HepG2 (cell line): ENCODE results near the gene TUBA4B. TPM values are rescaled to one million over a fixed set of nuclear protein-coding genes. Genes with fewer than 3 reads are reported as not detected.

Experiments
- ATF4 ChIP-seq, 2 experiments: fragments of 450-650 bp in 1 of 2; sonication (generic) in 1 of 2; formaldehyde crosslinking; IDR thresholded peaks; 2 replicates each; pipeline versions ENCODE4 v1.5.0 to v1.8.0; 2020 to 2022; ENCODE audit warnings: mild to moderate bottlenecking in 1 of 2, missing genetic modification reagents in 1 of 2
- ETV5 ChIP-seq: IDR thresholded peaks from 2 replicates; pipeline ENCODE4 v1.6.1; 2018; ENCODE audit warnings: missing biosample characterization, missing genetic modification reagents, inconsistent platforms, borderline replicate concordance
- HNF1A ChIP-seq, 2 experiments: sonication (generic) in 1 of 2; formaldehyde crosslinking in 1 of 2; IDR thresholded peaks; 2 replicates each; pipeline versions ENCODE4 v1.4.0 to v1.6.1; 2016 to 2020; ENCODE audit warnings: borderline replicate concordance in 1 of 2, low read depth in 1 of 2, mild to moderate bottlenecking in 1 of 2, missing genetic modification reagents in 1 of 2
- HOXA5 ChIP-seq: sonication (generic); formaldehyde crosslinking; IDR thresholded peaks from 2 replicates; pipeline ENCODE4 v1.4.0; 2020; ENCODE audit warnings: missing genetic modification reagents
- KAT8 ChIP-seq: IDR thresholded peaks from 2 replicates; pipeline ENCODE4 v1.6.1; 2016; ENCODE audit warnings: missing genetic modification reagents, missing compliant biosample characterization
- PCBP2 ChIP-seq: fragments of 200-400 bp; formaldehyde crosslinking; optimal IDR thresholded peaks from 2 replicates; pipeline ENCODE3; 2018; ENCODE audit warnings: low read length, low read depth; ENCODE audit not compliant: poor library complexity, severe bottlenecking
- RARG ChIP-seq: sonication (generic); formaldehyde crosslinking; IDR thresholded peaks from 2 replicates; pipeline ENCODE4 v1.4.0; 2020; ENCODE audit warnings: low read depth, mild to moderate bottlenecking, missing genetic modification reagents
- RFX5 ChIP-seq: IDR thresholded peaks from 2 replicates; pipeline ENCODE4 v1.6.1; 2011; ENCODE audit warnings: low read depth, low read length, improper control_type of control experiment
- SP4 ChIP-seq: sonication (generic); formaldehyde crosslinking; IDR thresholded peaks from 2 replicates; pipeline ENCODE4 v1.8.1; 2023; ENCODE audit warnings: mild to moderate bottlenecking, missing genetic modification reagents
- TCF7 ChIP-seq: sonication (generic); IDR thresholded peaks from 2 replicates; pipeline ENCODE4 v1.6.1; 2016; ENCODE audit warnings: antibody characterized with exemption, low read depth
- YEATS2 ChIP-seq: sonication (generic); formaldehyde crosslinking; IDR thresholded peaks from 2 replicates; pipeline ENCODE4 v1.4.0; 2020; ENCODE audit warnings: missing genetic modification reagents, borderline replicate concordance
- ZFP62 ChIP-seq: sonication (generic); formaldehyde crosslinking; IDR thresholded peaks from 2 replicates; pipeline ENCODE4 v1.4.0; 2020; ENCODE audit warnings: missing genetic modification reagents
- ZNF264 ChIP-seq: sonication (generic); formaldehyde crosslinking; IDR thresholded peaks from 2 replicates; pipeline ENCODE4 v1.4.0; 2020; ENCODE audit warnings: missing genetic modification reagents
- ZNF451 ChIP-seq: sonication (generic); formaldehyde crosslinking; IDR thresholded peaks from 2 replicates; pipeline ENCODE4 v1.5.0; 2020; ENCODE audit warnings: mild to moderate bottlenecking, missing genetic modification reagents
- ZNF574 ChIP-seq: sonication (generic); formaldehyde crosslinking; IDR thresholded peaks from 2 replicates; pipeline ENCODE4 v1.4.0; 2020; ENCODE audit warnings: missing genetic modification reagents
- ZNF784 ChIP-seq: sonication (generic); formaldehyde crosslinking; IDR thresholded peaks from 2 replicates; pipeline ENCODE4 v1.5.1; 2020; ENCODE audit warnings: missing genetic modification reagents, mild to moderate bottlenecking, borderline replicate concordance
- polyA plus RNA-seq, 8 experiments: library from polyadenylated mRNA; depleted of rRNA in 3 of 8; stranded (reverse) in 7 of 8; unstranded in 1 of 8; fragments of >200 nt; fragmentation: Illumina TruSeq in 4 of 8; extraction: Trizol in 4 of 8; gene quantifications; 2 replicates each; pipeline versions ENCODE4 v1.2.1 to v1.2.3, GENCODE V29; 2011 to 2016; ENCODE audit warnings: low read depth in 4 of 8, missing spikeins in 1 of 8, mixed read lengths in 1 of 8; ENCODE audit not compliant: insufficient read depth in 1 of 8
- total RNA-seq, 5 experiments: library from RNA; depleted of rRNA; stranded (reverse); fragments of >200 nt; fragmentation: Illumina TruSeq; extraction: Trizol; gene quantifications; 2 replicates each; pipeline ENCODE4 v1.2.3, GENCODE V29; 2016; ENCODE audit warnings: low read depth in 1 of 5

TUBA4B gene
- total and polyA plus RNA-seq, 2 of the 13 experiments (the other 11 are each of a cell fraction or from before 2014, with no cell fraction given), result 0.18 to 0.22 TPM

- TF ChIP-seq HNF1A (IDR thresholded peaks at IDR 0.05; ENCODE audit: low read depth) (no peak), HNF1A (CRISPR knock-in tag; IDR thresholded peaks at IDR 0.05; ENCODE audit: borderline replicate concordance) (no peak), ZFP62 (CRISPR knock-in tag) (no peak), ZNF574 (no peak; the same call in none of the 2 replicates), RARG (CRISPR knock-in tag) (no peak), ZNF784 (peak; percentile 0; the same call in 1 of the 2 replicates), PCBP2 (no peak), RFX5 (no peak), ETV5 (CRISPR knock-in tag) (peak; percentile 78; the same call in 1 of the 2 replicates), ZNF264 (CRISPR knock-in tag) (0 out of 2 replicates have a peak, but pooled peaks have one; percentile 31), ATF4 (CRISPR knock-in tag; IDR thresholded peaks at IDR 0.05) (no peak), TCF7 (no peak), ZNF451 (CRISPR knock-in tag) (no peak; the same call in 1 of the 2 replicates), YEATS2 (CRISPR knock-in tag) (0 out of 2 replicates have a peak, but pooled peaks have one; percentile 6), HOXA5 (CRISPR knock-in tag) (no peak; the same call in 1 of the 2 replicates), SP4 (no peak), KAT8 (CRISPR knock-in tag) (no peak)
Observed at GRCh38 chr2:219230059-219230540, 22.9 kb upstream of the TUBA4B start (continued).
